AG04449 (cell line): Measurements from ENCODE around the gene PARP15.
A peak's percentile ranks its signal among the peaks of the same experiment; 100 is the strongest.

Source experiments
- CTCF ChIA-PET: fragments of 350-600 bp; formaldehyde crosslinking; extraction: SDS; loops from one replicate; lab custom pipeline; 2021; ENCODE audit warnings: antibody characterized with exemption; lab: Yijun Ruan, JAX
- POLR2A ChIA-PET: fragments of 400-600, 350-600 bp; formaldehyde crosslinking; extraction: SDS; loops from one replicate; lab custom pipeline; 2020; ENCODE audit warnings: antibody characterized with exemption, inconsistent platforms; lab: Yijun Ruan, JAX
- DNase-seq: peaks from one replicate; pipeline ENCODE4 v3.0.0-alpha.2; 2010; ENCODE audit warnings: low read depth, low spot score
- H3K4me3 ChIP-seq: 2 replicates; pipeline ENCODE4 v1.5.1; 2011; ENCODE audit warnings: low read depth, mild to moderate bottlenecking, control low read depth, low read length
- TF ChIP-seq, protein P1 (sequence below): IDR thresholded peaks from one replicate; pipeline ENCODE4 v1.5.1; 2011; ENCODE audit warnings: mild to moderate bottlenecking, moderate library complexity, low read length, control low read depth, inconsistent platforms; ENCODE audit not compliant: insufficient read depth; ENCODE audit errors: missing control alignments

The PARP15 gene

DNA sequence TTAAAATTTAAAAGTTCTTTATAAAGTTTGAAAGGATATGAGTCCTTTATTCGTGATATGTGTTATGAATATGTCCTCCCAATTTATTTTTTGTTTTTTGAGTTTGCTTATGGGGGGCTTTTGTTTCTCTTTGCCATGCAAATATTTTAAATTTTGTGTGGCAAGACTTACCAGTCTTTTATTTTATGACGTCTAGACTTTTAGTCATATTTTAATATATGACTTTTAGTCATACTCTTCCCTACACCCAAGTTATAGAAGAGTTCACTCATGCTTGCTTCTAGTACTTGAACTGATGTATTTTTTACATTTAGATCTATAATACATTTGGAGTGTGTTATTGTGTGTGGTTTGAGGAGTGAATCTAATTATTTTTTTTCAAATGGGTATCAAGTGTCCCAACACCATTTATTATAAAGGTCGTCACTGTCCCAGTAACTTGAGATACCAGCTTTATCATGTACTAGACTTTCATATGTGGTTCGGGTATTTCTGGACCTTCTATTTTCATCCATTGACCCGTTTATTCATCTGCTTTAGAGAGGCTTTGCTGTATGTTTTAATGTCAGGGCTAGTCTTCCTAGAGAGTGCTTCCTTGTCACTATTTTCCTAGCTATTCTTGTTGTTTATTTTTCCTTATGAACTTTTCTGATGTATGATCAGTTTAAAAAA, 755 bp downstream of the PARP15 start:
- H3K4me3 ChIP-seq: peak overlapping the region; percentile 49; the same call in 1 of the 2 replicates
- TF ChIP-seq, protein P1, sequence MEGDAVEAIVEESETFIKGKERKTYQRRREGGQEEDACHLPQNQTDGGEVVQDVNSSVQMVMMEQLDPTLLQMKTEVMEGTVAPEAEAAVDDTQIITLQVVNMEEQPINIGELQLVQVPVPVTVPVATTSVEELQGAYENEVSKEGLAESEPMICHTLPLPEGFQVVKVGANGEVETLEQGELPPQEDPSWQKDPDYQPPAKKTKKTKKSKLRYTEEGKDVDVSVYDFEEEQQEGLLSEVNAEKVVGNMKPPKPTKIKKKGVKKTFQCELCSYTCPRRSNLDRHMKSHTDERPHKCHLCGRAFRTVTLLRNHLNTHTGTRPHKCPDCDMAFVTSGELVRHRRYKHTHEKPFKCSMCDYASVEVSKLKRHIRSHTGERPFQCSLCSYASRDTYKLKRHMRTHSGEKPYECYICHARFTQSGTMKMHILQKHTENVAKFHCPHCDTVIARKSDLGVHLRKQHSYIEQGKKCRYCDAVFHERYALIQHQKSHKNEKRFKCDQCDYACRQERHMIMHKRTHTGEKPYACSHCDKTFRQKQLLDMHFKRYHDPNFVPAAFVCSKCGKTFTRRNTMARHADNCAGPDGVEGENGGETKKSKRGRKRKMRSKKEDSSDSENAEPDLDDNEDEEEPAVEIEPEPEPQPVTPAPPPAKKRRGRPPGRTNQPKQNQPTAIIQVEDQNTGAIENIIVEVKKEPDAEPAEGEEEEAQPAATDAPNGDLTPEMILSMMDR: no peak
- no peak for DNase-seq
- CTCF ChIA-PET: interaction anchor here (1.2 to 1.5 kb wide), 3 partner anchors 14 to 101 kb away, joined by 3 to 9 read pairs (median 5); partner anchors contain the start of genes DTX3L and PARP9
- POLR2A ChIA-PET: no interaction called here

DNA sequence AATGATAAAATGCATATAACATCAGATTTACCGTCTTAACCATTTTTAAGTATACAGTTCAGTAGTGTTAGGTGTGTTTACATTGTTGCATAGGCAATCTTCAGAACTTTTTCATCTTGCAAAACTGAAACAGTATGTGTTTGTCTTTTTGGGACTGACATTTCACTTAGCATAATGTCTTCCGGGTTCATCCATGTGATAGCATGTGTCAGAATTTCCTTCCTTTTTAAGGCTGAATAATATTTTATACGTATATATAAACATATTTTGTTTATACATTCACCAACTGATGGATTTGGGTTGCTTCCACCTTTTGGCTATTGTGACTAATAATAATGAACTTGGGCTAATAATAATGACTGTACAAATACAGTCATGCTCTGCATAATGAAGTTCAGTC, 3.0 kb downstream of the PARP15 start:
- H3K4me3 ChIP-seq: no peak overlapping the region
- TF ChIP-seq, protein P1: no peak
- ChIA-PET CTCF (interaction anchor here (0.6 kb wide), 1 partner anchor 98 kb away, joined by 3 read pairs; no protein-coding TSS in a partner anchor), POLR2A (no interaction called here)
- no peak for DNase-seq

DNA sequence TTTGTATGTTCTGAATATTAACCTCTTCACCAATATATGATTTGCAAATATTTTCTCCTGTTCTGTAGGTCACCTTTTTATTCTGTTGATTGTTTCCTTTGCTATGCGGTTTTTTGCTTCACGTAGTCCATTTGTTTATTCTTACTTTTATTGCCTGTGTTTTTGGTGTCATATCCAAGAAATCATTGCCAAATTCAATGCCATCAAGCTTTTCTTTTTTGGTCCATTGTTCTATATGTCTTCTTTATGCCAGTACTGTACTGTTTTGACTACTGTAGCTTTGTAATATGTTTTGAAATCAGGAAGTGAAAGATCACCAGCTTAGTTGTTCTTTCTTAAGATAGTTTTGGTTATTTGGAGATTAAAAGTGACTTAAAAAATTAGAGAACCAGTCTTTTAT, 4.2 kb downstream of the PARP15 start:
- CTCF ChIA-PET: no interaction called here
- no peak overlapping the region for H3K4me3 ChIP-seq
- TF ChIP-seq, protein P1: no peak
- no peak for DNase-seq
- POLR2A ChIA-PET: no interaction called here

DNA sequence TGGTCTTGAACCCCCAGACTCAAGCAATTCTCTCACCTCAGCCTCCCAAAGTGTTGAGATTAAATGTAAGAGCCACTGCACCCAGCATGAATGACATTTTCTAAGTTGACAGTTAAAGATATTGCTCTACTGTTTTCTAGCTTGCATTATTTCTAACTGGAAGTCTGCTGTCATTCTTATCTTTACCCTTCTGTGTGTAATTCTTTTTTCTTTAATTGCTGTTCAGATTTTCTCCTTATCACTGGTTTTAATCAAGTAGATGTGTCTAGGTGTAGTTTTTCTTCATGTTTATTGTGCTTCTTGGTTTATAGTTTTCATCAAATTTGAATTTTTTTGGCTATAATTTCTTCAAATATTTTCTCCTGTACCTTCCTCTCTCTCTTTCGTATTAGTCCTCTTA, 4.9 kb downstream of the PARP15 start:
- TF ChIP-seq, protein P1: no peak
- ChIA-PET CTCF (interaction anchor here (0.6 kb wide), 1 partner anchor 94 kb away, joined by 3 read pairs; no protein-coding TSS in a partner anchor), POLR2A (no interaction called here)
- no peak for DNase-seq
- no peak overlapping the region for H3K4me3 ChIP-seq

DNA sequence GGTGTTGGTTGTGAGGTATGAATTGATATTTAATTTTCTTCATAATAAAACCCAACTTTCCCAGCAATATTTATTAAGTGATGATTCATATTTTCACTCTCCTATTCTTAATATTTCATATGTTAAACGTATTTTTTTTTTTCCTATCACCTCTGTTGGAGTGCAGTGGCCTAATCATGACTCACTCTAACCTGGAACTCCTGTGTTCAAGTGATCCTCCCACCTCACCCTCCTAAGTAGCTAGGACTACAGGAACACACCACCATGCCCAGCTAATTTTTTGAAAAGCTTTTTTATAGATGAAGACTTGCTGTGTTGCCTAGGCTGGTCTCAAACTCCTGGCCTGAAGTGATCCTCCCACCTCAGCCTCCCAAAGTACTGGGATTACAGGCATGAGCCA, 8.6 kb downstream of the PARP15 start:
- CTCF ChIA-PET: no interaction called here
- TF ChIP-seq, protein P1: no peak
- DNase-seq: no peak
- POLR2A ChIA-PET: interaction anchor here (0.6 kb wide), 1 partner anchor 95 kb away, joined by 3 read pairs; no protein-coding TSS in a partner anchor
- H3K4me3 ChIP-seq: no peak overlapping the region

DNA sequence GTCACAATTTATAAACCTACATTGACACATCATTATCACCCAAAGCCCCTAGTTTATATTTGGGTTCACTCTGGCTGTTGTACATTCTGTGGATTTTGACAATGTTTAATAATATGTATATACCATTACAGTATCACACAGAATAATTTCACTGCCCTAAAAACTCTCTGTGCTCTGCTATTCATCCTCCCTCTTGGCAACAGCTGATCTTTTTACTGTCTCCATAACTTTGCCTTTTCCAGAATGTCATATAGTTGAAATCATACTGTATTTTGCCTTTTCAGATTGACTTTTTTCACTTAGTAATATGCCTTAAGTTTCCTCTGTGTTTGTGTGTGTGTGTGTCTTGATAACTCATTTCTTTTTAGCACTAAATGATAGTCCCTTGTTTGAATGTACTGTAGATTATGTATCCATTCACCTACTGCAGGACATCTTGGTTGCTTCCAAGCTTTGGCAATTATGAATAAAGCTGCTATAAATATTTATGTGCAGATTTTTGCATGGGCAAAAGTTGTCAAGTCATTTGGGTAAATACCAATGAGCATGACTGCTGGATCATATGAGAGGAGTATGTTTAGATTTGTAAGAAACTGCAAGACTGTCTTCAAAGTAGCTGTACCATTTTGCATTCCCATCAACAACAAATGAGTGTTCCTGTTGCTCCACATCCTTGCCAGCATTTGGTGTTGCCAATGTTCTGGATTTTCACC, 9.5 kb downstream of the PARP15 start:
- ChIA-PET POLR2A (no interaction called here), CTCF (no interaction called here)
- TF ChIP-seq, protein P1: no peak
- no peak for DNase-seq
- H3K4me3 ChIP-seq: no peak overlapping the region
